IPS DF 19.7 (cell line): ENCODE data around the gene ALDH1A1.
"Not testable (repeated sequence)": the region's sequence is repeated elsewhere in the genome, so short reads cannot be mapped to it uniquely, and the experiment has no call there.

Source experiments
- DNase-seq: peaks from one replicate; pipeline ENCODE4 v3.0.0-alpha.2; 2013; ENCODE audit warnings: low read depth, low spot score

The ALDH1A1 gene

GRCh38 chr9:72943844-72944462 is 8.9 kb downstream of the ALDH1A1 start:
- no peak for DNase-seq

- DNase-seq: no peak
These were observed 10.4 kb downstream of the ALDH1A1 start for GRCh38 chr9:72942451-72942850.

- not testable (repeated sequence) for DNase-seq
These were observed 13.3 kb downstream of the ALDH1A1 start for GRCh38 chr9:72939581-72939980.

- no peak for DNase-seq
These were observed 15.3 kb downstream of the ALDH1A1 start for GRCh38 chr9:72937545-72937944.

GRCh38 chr9:72936679-72937078 is 16.2 kb downstream of the ALDH1A1 start:
- no peak for DNase-seq

- no peak for DNase-seq
These were observed 16.6 kb downstream of the ALDH1A1 start for GRCh38 chr9:72936266-72936665.

- no peak for DNase-seq
These were observed 17.3 kb downstream of the ALDH1A1 start for GRCh38 chr9:72935595-72935994.

- no peak for DNase-seq
These were observed 18.9 kb downstream of the ALDH1A1 start for GRCh38 chr9:72933730-72934665.

GRCh38 chr9:72932619-72933018 is 20.2 kb downstream of the ALDH1A1 start:
- no peak for DNase-seq

GRCh38 chr9:72931897-72932296 is 21.0 kb downstream of the ALDH1A1 start:
- DNase-seq: no peak

- DNase-seq: no peak
These were observed 21.4 kb downstream of the ALDH1A1 start for GRCh38 chr9:72931437-72931836.

- no peak for DNase-seq
These were observed 22.0 kb downstream of the ALDH1A1 start for GRCh38 chr9:72930828-72931227.

- no peak for DNase-seq
These were observed 23.3 kb downstream of the ALDH1A1 start for GRCh38 chr9:72929542-72929941.

- DNase-seq: no peak
These were observed 24.8 kb downstream of the ALDH1A1 start for GRCh38 chr9:72928042-72928507.

GRCh38 chr9:72926506-72926905 is 26.3 kb downstream of the ALDH1A1 start:
- DNase-seq: no peak

- DNase-seq: no peak
These were observed 27.0 kb downstream of the ALDH1A1 start for GRCh38 chr9:72925891-72926290.

- DNase-seq: no peak
These were observed 27.6 kb downstream of the ALDH1A1 start for GRCh38 chr9:72925126-72925789.

GRCh38 chr9:72924154-72924790 is 28.6 kb downstream of the ALDH1A1 start:
- no peak for DNase-seq

GRCh38 chr9:72923077-72923476 is 29.8 kb downstream of the ALDH1A1 start:
- DNase-seq: no peak

- DNase-seq: no peak
These were observed 30.8 kb downstream of the ALDH1A1 start for GRCh38 chr9:72921888-72922654.
